ENCODE results near the gene ALG12. TPM values are rescaled to one million over a fixed set of nuclear protein-coding genes. Genes with fewer than 3 reads are reported as not detected.
A peak's percentile ranks its signal among the peaks of the same experiment; 100 is the strongest.

Gene ALG12
- total and polyA plus RNA-seq, 2 experiments from 2014 or later = 18.7 to 23.3 TPM

DNA sequence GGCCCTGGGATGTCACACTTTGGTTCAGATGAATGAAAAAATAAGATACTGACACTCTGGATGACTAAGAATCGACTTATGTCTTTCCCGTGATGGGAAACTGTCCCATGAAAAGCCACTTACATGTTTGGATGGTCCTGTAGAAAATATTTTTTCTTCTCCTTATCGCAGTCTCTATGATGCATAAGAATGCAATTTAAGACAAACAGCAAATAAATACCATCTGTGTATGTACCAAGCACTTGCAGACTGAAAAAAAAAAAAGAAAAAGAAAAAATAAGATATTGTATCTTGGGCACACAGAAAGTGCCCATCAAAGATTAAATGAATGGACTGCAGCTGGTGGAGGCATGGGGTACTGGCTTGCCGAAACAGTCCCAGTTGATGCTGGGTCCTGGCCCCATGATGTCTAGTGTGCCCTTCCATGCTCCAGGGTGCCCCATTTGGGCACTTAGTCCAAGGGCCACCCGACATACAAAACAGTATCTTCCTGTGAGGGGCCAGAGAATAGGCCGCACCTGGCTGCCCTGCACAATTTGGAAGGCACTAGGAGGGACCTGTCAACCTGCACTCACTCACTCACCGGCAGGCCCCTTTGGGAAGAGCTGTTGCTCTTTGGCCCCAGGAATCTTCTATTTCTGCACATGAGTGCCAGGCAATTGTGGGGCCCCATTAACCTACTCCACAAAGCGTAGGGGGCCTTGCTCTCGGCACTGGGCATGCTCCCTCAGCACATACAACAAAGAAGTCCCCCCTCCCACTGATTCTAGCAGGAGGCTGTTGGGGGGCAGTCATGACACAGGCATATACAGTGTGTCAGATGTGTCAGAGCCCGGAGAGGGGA is 67.1 kb downstream of the ALG12 start:
- no peak for DNase-seq (ENCODE audit: low spot score)
- peaks cover 5% of the 10 kb centered on the region; the same call in 1 of the 2 replicates for H3F3A ChIP-seq (replicated peaks; ENCODE audit: low read depth)
- no peak overlapping the region for H3K27ac Mint-ChIP-seq
- H3K4me1 Mint-ChIP-seq = peaks cover 20% of the 10 kb centered on the region
- H4K20me1 ChIP-seq (replicated peaks; ENCODE audit: insufficient read depth) = peaks cover 17% of the 10 kb centered on the region
- no peaks in the 10 kb centered on the region for H3K36me3 Mint-ChIP-seq (ENCODE audit: low read depth)
- no peak for ATAC-seq
- H3K79me2 ChIP-seq (replicated peaks; ENCODE audit: insufficient read depth) = peaks cover 20% of the 10 kb centered on the region
- H3K36me3 ChIP-seq (ENCODE audit: insufficient read depth) = no peaks in the 10 kb centered on the region
- no peak overlapping the region for H3K4me3 ChIP-seq
- no peaks in the 10 kb centered on the region for H3K9me2 ChIP-seq (ENCODE audit: insufficient read depth)
- no peak overlapping the region for H2AFZ ChIP-seq
- peaks cover 68% of the 10 kb centered on the region for H3K27me3 Mint-ChIP-seq (ENCODE audit: insufficient read depth, low read depth, poor library complexity)
- H3K9me3 Mint-ChIP-seq = no peaks in the 10 kb centered on the region
- H3K4me1 ChIP-seq (ENCODE audit: insufficient read depth) = peaks cover 18% of the 10 kb centered on the region
- no peak for TF ChIP-seq NANOG (IDR thresholded peaks at IDR 0.05; ENCODE audit: borderline replicate concordance)
- peak; percentile 59 for TF ChIP-seq EZH2 (IDR thresholded peaks at IDR 0.05; ENCODE audit: low read depth, unreplicated experiment)
- peak overlapping the region; percentile 49 for H3K4me3 Mint-ChIP-seq
- no peak overlapping the region for H3K4me2 ChIP-seq
- H3K27ac ChIP-seq (ENCODE audit: low read depth) = no peak overlapping the region
- H3K27me3 ChIP-seq (ENCODE audit: insufficient read depth) = peaks cover 70% of the 10 kb centered on the region

Small RNA genes lying within 50 kb of the gene (microRNA-seq; reads per million reads assigned to microRNA genes)
- not detected for gene MIR6821

Small RNA genes lying within 50 kb of the gene (small RNA-seq; reads per million reads assigned to genes)
- gene MIR6821 (ENCODE audit: low replicate concordance) = not detected

Other genes starting within 250 kb of the ALG12 start
- 33.8 and 36.1 TPM in 2 replicates for gene BRD1, start 90.6 kb downstream of the ALG12 start, total RNA-seq (2014; rRNA removed; shearing (Covaris generic))
- 12.3 and 13.1 TPM in 2 replicates for gene BRD1, start 90.6 kb downstream of the ALG12 start, polyA plus RNA-seq (2016; fragmentation: Nextera tagmentation; extraction: Ambion mirVana)
- 28.0 and 31.9 TPM in 2 replicates for gene ZBED4, start 64.6 kb downstream of the ALG12 start, total RNA-seq (2014; rRNA removed; shearing (Covaris generic))
- 8.5 and 9.0 TPM in 2 replicates for gene ZBED4, start 64.6 kb downstream of the ALG12 start, polyA plus RNA-seq (2016; fragmentation: Nextera tagmentation; extraction: Ambion mirVana)
- 34.4 and 35.7 TPM in 2 replicates for gene CRELD2, start 196 bp upstream of the ALG12 start, total RNA-seq (2014; rRNA removed; shearing (Covaris generic))
- 47.7 and 49.4 TPM in 2 replicates for gene CRELD2, start 196 bp upstream of the ALG12 start, polyA plus RNA-seq (2016; fragmentation: Nextera tagmentation; extraction: Ambion mirVana)
- 30.6 and 37.3 TPM in 2 replicates for gene PIM3, start 42.3 kb upstream of the ALG12 start, total RNA-seq (2014; rRNA removed; shearing (Covaris generic))
- gene PIM3, start 42.3 kb upstream of the ALG12 start, polyA plus RNA-seq (2016; fragmentation: Nextera tagmentation; extraction: Ambion mirVana) = 17.7 and 18.8 TPM in 2 replicates
- gene IL17REL, start 94.3 kb upstream of the ALG12 start, total RNA-seq (2014; rRNA removed; shearing (Covaris generic)) = 0.31 TPM in 1 of 2 replicates, not detected in the other
- not detected in 2 replicates for gene IL17REL, start 94.3 kb upstream of the ALG12 start, polyA plus RNA-seq (2016; fragmentation: Nextera tagmentation; extraction: Ambion mirVana)
- not detected in 2 replicates for gene TTLL8, start 139.9 kb upstream of the ALG12 start, total RNA-seq (2014; rRNA removed; shearing (Covaris generic))
- gene TTLL8, start 139.9 kb upstream of the ALG12 start, polyA plus RNA-seq (2016; fragmentation: Nextera tagmentation; extraction: Ambion mirVana) = not detected in 2 replicates
- not detected in 2 replicates for gene MLC1, start 167.0 kb upstream of the ALG12 start, total RNA-seq (2014; rRNA removed; shearing (Covaris generic))
- gene MLC1, start 167.0 kb upstream of the ALG12 start, polyA plus RNA-seq (2016; fragmentation: Nextera tagmentation; extraction: Ambion mirVana) = not detected in 2 replicates
- 0.62 and 0.73 TPM in 2 replicates for gene MOV10L1, start 171.6 kb upstream of the ALG12 start, total RNA-seq (2014; rRNA removed; shearing (Covaris generic))
- gene MOV10L1, start 171.6 kb upstream of the ALG12 start, polyA plus RNA-seq (2016; fragmentation: Nextera tagmentation; extraction: Ambion mirVana) = 1.2 and 1.8 TPM in 2 replicates

All from GM23338 (cell line).